SW480 (cell line): ENCODE measurements around the gene PBLD.

Experiments
- DNase-seq: peaks from one replicate; pipeline ENCODE4 v3.0.0-alpha.2; 2016; ENCODE audit warnings: low spot score

The PBLD gene

GRCh38 chr10:68332259-68333057 lies at the start of gene PBLD:
PBLD (minus strand) TSS chr10:68332928; CDS start chr10:68306844, 26,084 bp downstream.
- DNase-seq: peak; percentile 80

- no peak for DNase-seq
Measured at GRCh38 chr10:68371604-68372003, 38.9 kb upstream of the PBLD start.

- no peak for DNase-seq
Measured at GRCh38 chr10:68367121-68367520, 34.4 kb upstream of the PBLD start.

- no peak for DNase-seq
Measured at GRCh38 chr10:68366600-68366999, 33.9 kb upstream of the PBLD start.

- DNase-seq: no peak
Measured at GRCh38 chr10:68365611-68366010, 32.9 kb upstream of the PBLD start.

- no peak for DNase-seq
Measured at GRCh38 chr10:68364101-68364886, 31.6 kb upstream of the PBLD start.

- DNase-seq: no peak
Measured at GRCh38 chr10:68362590-68362989, 29.9 kb upstream of the PBLD start.

- no peak for DNase-seq
Measured at GRCh38 chr10:68359189-68359588, 26.5 kb upstream of the PBLD start.

GRCh38 chr10:68353537-68353936 lies 20.8 kb upstream of the PBLD start:
- DNase-seq: no peak

- peak; percentile 46 for DNase-seq
Measured at GRCh38 chr10:68348265-68348741, 15.6 kb upstream of the PBLD start.

GRCh38 chr10:68346774-68347173 lies 14.0 kb upstream of the PBLD start:
- DNase-seq: no peak

- DNase-seq: no peak
Measured at GRCh38 chr10:68345621-68346020, 12.9 kb upstream of the PBLD start.

GRCh38 chr10:68342909-68343516 lies 10.3 kb upstream of the PBLD start:
- DNase-seq: no peak

GRCh38 chr10:68340358-68341080 lies 7.8 kb upstream of the PBLD start:
- no peak for DNase-seq

- no peak for DNase-seq
Measured at GRCh38 chr10:68336754-68337351, 4.1 kb upstream of the PBLD start.

- no peak for DNase-seq
Measured at GRCh38 chr10:68334672-68335467, 2.1 kb upstream of the PBLD start.

GRCh38 chr10:68333440-68334431 lies 1.0 kb upstream of the PBLD start:
- no peak for DNase-seq

- no peak for DNase-seq
Measured at GRCh38 chr10:68333058-68333395, 299 bp upstream of the PBLD start.

- peak; percentile 96 for DNase-seq
Measured at GRCh38 chr10:68331455-68332258, 1.1 kb downstream of the PBLD start, which contains the start of gene HNRNPH3. HNRNPH3 (plus strand) TSS chr10:68332064; CDS start chr10:68337222, 5,158 bp downstream.
